Activated CD4-positive, alpha-beta T cell treated with anti-CD3 and anti-CD28 coated beads for 36 hours (primary cell): Measurements from ENCODE around the gene SPTB. TPM values are rescaled to one million over a fixed set of nuclear protein-coding genes. Genes with fewer than 3 reads are reported as not detected.

Source experiments
- ATAC-seq: fragments of 200-7000 bp; cut with Tn5 transposase; one replicate; pipeline ENCODE4 v1.10.0; 2021; ENCODE audit warnings: mild to moderate bottlenecking, moderate library complexity
- CTCF ChIA-PET: fragments of 350-600 bp; sonication (Branson Sonifier 250); formaldehyde crosslinking; loops from one replicate; lab custom pipeline; 2021; ENCODE audit warnings: antibody characterized with exemption; lab: Charles Lee
- POLR2A ChIA-PET: fragments of 350-600 bp; sonication (Branson Sonifier 250); formaldehyde crosslinking; loops from one replicate; lab custom pipeline; 2021; ENCODE audit warnings: antibody characterized with exemption, inconsistent platforms; lab: Charles Lee
- DNase-seq: peaks from one replicate; pipeline ENCODE4 v3.0.0-alpha.2; 2020
- H3K27ac Mint-ChIP-seq: one replicate; pipeline ENCODE4 v1.8.0; 2021; ENCODE audit warnings: mixed read lengths
- H3K27me3 Mint-ChIP-seq: one replicate; pipeline ENCODE4 v1.8.0; 2021; ENCODE audit warnings: mixed read lengths
- H3K36me3 Mint-ChIP-seq: one replicate; pipeline ENCODE4 v1.8.0; 2021; ENCODE audit warnings: low read depth, mixed read lengths
- H3K4me1 Mint-ChIP-seq: one replicate; pipeline ENCODE4 v1.8.0; 2021; ENCODE audit warnings: mixed read lengths
- H3K4me3 Mint-ChIP-seq: one replicate; pipeline ENCODE4 v1.8.0; 2021; ENCODE audit warnings: mild to moderate bottlenecking, moderate library complexity, mixed read lengths
- H3K9me3 Mint-ChIP-seq: one replicate; pipeline ENCODE4 v1.8.0; 2021; ENCODE audit warnings: low read depth, mixed read lengths
- intact Hi-C, 2 experiments: fragments of 100-400 bp; cut with DNase I in 1 of 2; cut with micrococcal nuclease in 1 of 2; formaldehyde crosslinking; loops; one replicate each; pipeline versions ENCODE4 v1.14.2 to v1.15.1; 2022 to 2024; cut with DNase I, micrococcal nuclease
- total RNA-seq, 2 experiments: library from RNA; stranded (reverse); gene quantifications; one replicate each; pipeline ENCODE4 v1.2.3, GENCODE V29; 2021

SPTB gene
- total RNA-seq, 2 experiments from 2014 or later, result 0.32 to 0.60 TPM

DNA sequence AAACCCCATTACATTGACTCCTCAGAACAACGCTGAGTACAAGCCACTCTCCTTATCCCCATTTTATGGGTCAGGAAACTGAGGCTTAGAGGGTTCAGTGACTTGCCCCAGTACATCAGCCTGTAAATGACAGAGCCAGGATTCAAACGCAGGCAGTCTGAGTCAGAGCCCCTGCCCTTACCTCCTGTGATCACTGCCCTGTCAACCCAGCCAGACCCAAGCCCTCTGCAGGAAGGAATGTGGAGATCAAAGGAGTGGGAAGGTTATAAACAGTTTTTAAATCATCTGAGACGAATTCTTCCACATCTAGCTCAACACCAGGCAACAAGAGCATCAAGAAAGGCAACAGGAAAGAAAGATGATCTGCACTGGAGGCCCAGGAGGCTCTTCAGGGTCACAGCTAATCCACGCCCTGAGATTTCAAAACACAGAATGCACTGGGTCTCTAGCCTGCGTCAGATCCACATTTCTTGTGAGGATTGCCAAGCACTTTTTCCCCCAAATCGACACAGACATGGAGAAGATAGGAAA lies 38.5 kb downstream of the SPTB start:
- POLR2A ChIA-PET, result no interaction called here
- H3K27me3 Mint-ChIP-seq, result peaks cover 33% of the 10 kb centered on the region
- no peak overlapping the region for H3K27ac Mint-ChIP-seq

DNA sequence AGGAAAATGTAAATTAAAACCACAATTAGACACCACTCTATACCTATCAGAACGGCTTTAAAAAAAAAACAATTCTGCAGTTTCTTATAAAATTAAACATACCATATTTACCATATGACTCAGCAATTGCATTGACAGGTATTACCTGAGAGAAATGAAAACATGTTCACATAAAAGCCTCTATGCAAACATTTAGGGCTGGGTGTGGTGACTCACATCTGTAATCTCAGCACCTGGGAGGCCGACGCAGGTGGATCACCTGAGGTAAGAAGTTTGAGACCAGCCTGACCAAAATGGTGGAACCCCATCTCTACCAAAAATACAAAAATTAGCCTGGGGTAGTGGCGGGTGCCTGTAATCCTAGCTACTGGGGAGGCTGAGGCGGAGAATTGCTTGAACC lies 41.1 kb downstream of the SPTB start:
- no peak overlapping the region for H3K27ac Mint-ChIP-seq
- DNase-seq (no peak), ATAC-seq (no peak)
- no peaks in the 10 kb centered on the region for H3K9me3 Mint-ChIP-seq
- H3K4me1 Mint-ChIP-seq, result no peaks in the 10 kb centered on the region
- no peak overlapping the region for H3K4me3 Mint-ChIP-seq
- ChIA-PET POLR2A (no interaction called here), CTCF (interaction anchor here (1.8 kb wide), 1 partner anchor 16 kb away, joined by 7 read pairs; no protein-coding TSS in a partner anchor)
- H3K27me3 Mint-ChIP-seq, result peaks cover 21% of the 10 kb centered on the region
- intact Hi-C loops, result no loop called here
- no peaks in the 10 kb centered on the region for H3K36me3 Mint-ChIP-seq

More for the DNA sequence above, 38.5 kb downstream of the SPTB start:
- H3K4me1 Mint-ChIP-seq, result no peaks in the 10 kb centered on the region
- no peak overlapping the region for H3K4me3 Mint-ChIP-seq
- no peaks in the 10 kb centered on the region for H3K36me3 Mint-ChIP-seq
- no peaks in the 10 kb centered on the region for H3K9me3 Mint-ChIP-seq
- DNase-seq (no peak), ATAC-seq (no peak)
- CTCF ChIA-PET, result interaction anchor here (0.6 to 2.1 kb wide), 3 partner anchors 10 to 476 kb away, joined by 3 to 6 read pairs (median 3); no protein-coding TSS in a partner anchor
- intact Hi-C loops, result no loop called here

DNA sequence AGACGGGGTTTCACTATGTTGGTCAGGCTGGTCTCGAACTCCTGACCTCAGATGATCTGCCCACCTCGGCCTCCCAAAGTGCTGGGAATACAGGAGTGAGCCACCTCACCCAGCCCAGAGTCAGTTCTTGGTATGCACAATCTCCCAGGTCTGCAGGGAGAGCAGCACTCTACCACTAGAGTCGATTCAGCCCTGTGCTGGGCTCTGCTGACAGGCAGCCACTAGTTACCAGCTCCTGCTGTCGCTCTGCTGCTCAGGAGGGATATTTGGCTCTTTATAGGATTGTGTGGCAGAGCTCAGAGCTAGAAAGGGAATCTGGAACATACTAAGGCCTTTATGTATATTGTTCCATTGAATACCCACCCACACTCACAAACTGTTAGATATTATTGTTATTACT lies 44.3 kb downstream of the SPTB start:
- Mint-ChIP-seq H3K4me1 (no peaks in the 10 kb centered on the region), H3K36me3 (no peaks in the 10 kb centered on the region), H3K27ac (no peak overlapping the region), H3K4me3 (no peak overlapping the region), H3K27me3 (peaks cover 15% of the 10 kb centered on the region), H3K9me3 (no peaks in the 10 kb centered on the region)
- intact Hi-C loops, result no loop called here
- ATAC-seq (no peak), DNase-seq (no peak)
- ChIA-PET CTCF (interaction anchor here (1.4 to 1.9 kb wide), 2 partner anchors 12 to 13 kb away, joined by 6 to 10 read pairs; no protein-coding TSS in a partner anchor), POLR2A (interaction anchor here (0.6 kb wide), 1 partner anchor 23 kb away, joined by 3 read pairs; no protein-coding TSS in a partner anchor)

DNA sequence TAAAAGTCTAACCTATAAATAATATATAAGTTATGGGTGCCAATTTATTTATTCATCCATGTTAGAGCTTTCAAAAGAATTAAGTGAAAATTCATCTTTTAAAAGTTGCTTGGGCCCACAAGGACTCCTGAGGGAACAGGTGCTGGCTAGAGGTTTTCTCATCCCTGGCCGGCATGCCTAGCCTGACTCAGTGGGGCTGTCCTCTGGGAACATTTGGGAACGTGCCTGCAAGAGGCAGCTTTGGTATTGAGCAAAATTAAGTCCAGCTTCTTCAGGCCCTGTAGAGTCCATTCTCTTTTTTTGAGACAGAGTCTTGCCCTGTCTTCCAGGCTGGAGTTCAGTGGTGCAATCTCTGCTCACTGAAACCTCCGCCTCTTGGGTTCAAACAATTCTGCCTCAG lies 44.7 kb downstream of the SPTB start:
- Mint-ChIP-seq H3K36me3 (no peaks in the 10 kb centered on the region), H3K4me3 (no peak overlapping the region), H3K27ac (no peak overlapping the region), H3K27me3 (peaks cover 15% of the 10 kb centered on the region), H3K9me3 (no peaks in the 10 kb centered on the region), H3K4me1 (no peaks in the 10 kb centered on the region)
- CTCF ChIA-PET, result interaction anchor here (1.4 to 1.9 kb wide), 2 partner anchors 11 to 13 kb away, joined by 6 to 10 read pairs; no protein-coding TSS in a partner anchor
- POLR2A ChIA-PET, result no interaction called here
- ATAC-seq (no peak), DNase-seq (no peak)
- intact Hi-C loops, result no loop called here

DNA sequence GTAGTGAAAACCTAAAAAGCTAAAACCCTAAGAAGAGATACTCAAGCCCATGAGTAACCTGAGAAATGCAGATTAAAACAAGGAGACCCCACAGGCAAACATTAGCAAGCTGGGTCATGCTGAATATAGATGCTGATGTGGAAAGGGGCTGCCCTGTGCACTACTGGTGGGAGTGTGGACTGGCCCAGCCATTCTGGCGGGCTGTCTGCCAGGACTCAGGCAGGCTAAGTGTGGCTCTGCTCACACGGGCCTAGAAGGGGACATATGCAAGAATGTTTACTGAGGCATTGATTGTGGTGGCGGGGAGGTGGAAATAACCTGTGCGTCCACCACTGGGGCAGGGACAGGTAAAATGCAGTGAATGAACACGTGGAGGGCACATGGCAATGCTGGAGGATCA lies 48.3 kb downstream of the SPTB start:
- POLR2A ChIA-PET, result no interaction called here
- CTCF ChIA-PET, result interaction anchor here (0.6 to 1.3 kb wide), 3 partner anchors 60 to 67 kb away, joined by 3 to 5 read pairs (median 3); no protein-coding TSS in a partner anchor

DNA sequence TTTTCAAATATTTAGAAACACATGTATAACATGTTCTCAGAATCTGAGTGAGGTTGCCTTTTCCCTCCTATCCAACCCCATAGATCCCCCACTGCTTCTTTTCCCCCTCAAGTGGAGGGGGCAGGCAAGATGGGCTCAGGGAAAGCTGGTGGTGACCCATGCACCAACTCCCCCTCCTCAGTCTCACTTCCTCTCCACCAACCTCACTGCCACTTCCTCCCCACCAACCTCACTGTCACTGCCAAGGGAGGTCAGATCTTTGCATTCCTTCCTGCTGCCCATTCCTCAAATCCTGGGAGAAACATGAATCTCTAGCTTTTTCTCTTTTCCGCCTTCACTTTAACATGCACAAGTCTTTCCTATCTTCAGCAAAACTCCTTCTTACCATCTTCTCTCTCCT lies 48.7 kb downstream of the SPTB start:
- no peaks in the 10 kb centered on the region for H3K36me3 Mint-ChIP-seq
- H3K9me3 Mint-ChIP-seq, result no peaks in the 10 kb centered on the region
- H3K4me1 Mint-ChIP-seq, result no peaks in the 10 kb centered on the region
- ATAC-seq (no peak), DNase-seq (no peak)
- H3K27ac Mint-ChIP-seq, result no peak overlapping the region
- POLR2A ChIA-PET, result no interaction called here
- H3K4me3 Mint-ChIP-seq, result no peak overlapping the region
- H3K27me3 Mint-ChIP-seq, result no peaks in the 10 kb centered on the region
- intact Hi-C loops, result no loop called here
- CTCF ChIA-PET, result interaction anchor here (1.3 kb wide), 1 partner anchor 66 kb away, joined by 3 read pairs; no protein-coding TSS in a partner anchor

More for the DNA sequence above, 48.3 kb downstream of the SPTB start:
- Mint-ChIP-seq H3K4me3 (no peak overlapping the region), H3K27ac (no peak overlapping the region), H3K36me3 (no peaks in the 10 kb centered on the region), H3K4me1 (no peaks in the 10 kb centered on the region), H3K9me3 (no peaks in the 10 kb centered on the region), H3K27me3 (peaks cover 1% of the 10 kb centered on the region)
- intact Hi-C loops, result no loop called here
- DNase-seq, result no peak
- ATAC-seq, result no peak

DNA sequence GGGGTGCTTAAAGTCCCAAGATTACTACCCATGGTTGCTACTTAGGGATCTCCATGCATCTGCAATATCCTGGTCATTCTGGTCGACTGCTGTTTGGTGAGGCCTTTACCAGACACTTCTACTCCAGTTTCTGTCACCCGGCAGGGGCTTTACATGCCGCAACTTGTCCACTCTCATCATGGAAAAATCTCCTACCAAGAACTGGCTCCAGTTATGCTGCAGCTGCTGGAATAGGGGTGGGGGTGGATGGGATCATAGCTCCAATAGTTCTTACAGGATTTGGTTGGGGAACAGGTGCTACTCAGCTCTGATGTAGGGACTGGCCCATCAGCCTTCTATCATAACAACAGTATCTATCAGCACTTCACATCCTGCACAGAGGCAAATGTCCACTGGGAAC lies 51.6 kb downstream of the SPTB start:
- POLR2A ChIA-PET, result no interaction called here
- no peaks in the 10 kb centered on the region for H3K4me1 Mint-ChIP-seq
- intact Hi-C loops, result no loop called here

DNA sequence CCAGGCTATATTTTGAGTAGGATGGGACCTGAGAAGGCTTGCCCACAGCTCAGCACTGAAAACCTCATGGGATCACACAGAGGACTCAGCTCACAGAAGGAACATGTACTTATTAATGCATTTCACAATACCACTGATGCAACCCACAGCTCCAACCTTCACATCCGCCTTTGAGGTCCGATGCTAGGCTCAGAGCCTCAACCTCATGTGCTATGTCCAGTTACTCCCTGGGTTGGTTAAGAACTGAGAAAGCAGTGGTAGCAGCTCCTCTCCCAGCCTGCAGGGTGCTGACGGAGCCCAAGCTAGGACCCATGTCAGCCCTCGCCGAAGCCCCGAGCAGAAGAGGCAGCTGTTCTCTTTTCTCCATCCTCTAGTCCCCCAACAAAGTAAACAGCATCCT lies 52.9 kb downstream of the SPTB start:
- no peaks in the 10 kb centered on the region for H3K36me3 Mint-ChIP-seq
- POLR2A ChIA-PET, result no interaction called here
- CTCF ChIA-PET, result interaction anchor here (1.4 to 2.4 kb wide), 2 partner anchors 64 to 65 kb away, joined by 4 to 13 read pairs; no protein-coding TSS in a partner anchor
- no peaks in the 10 kb centered on the region for H3K9me3 Mint-ChIP-seq
- DNase-seq (no peak), ATAC-seq (no peak)
- peaks cover 5% of the 10 kb centered on the region for H3K27me3 Mint-ChIP-seq
- H3K27ac Mint-ChIP-seq, result no peak overlapping the region
- intact Hi-C loops, result no loop called here
- no peaks in the 10 kb centered on the region for H3K4me1 Mint-ChIP-seq
- no peak overlapping the region for H3K4me3 Mint-ChIP-seq

More for the DNA sequence above, 51.6 kb downstream of the SPTB start:
- CTCF ChIA-PET, result interaction anchor here (2.4 kb wide), 1 partner anchor 64 kb away, joined by 13 read pairs; no protein-coding TSS in a partner anchor
- DNase-seq, result no peak
- no peaks in the 10 kb centered on the region for H3K9me3 Mint-ChIP-seq
- H3K27ac Mint-ChIP-seq, result no peak overlapping the region
- no peaks in the 10 kb centered on the region for H3K36me3 Mint-ChIP-seq
- ATAC-seq, result no peak
- no peak overlapping the region for H3K4me3 Mint-ChIP-seq
- H3K27me3 Mint-ChIP-seq, result peaks cover 4% of the 10 kb centered on the region

DNA sequence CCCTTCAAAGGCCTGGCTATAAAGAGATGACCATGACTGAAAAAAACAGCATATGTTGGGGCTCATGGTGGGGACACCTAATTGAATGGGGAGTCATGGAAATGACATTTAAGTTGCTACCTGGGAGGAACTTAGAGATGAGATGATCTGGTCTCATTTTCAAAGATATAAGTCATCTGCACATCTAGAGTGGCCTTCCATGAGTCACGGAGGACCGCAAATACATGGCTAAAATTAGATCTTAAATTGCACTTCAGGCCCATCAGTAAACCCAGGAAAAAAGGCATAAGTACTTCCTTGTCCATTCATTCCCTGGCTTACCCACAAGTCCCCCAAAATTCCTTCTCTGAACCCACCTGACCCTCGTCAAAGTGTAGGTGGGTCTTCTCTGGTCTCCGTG lies 53.4 kb downstream of the SPTB start:
- intact Hi-C loops, result no loop called here
- no peaks in the 10 kb centered on the region for H3K36me3 Mint-ChIP-seq
- H3K27me3 Mint-ChIP-seq, result peaks cover 5% of the 10 kb centered on the region
- CTCF ChIA-PET, result interaction anchor here (0.6 to 2.4 kb wide), 4 partner anchors 64 to 156 kb away, joined by 3 to 13 read pairs (median 4); no protein-coding TSS in a partner anchor
- no peaks in the 10 kb centered on the region for H3K4me1 Mint-ChIP-seq
- H3K9me3 Mint-ChIP-seq, result no peaks in the 10 kb centered on the region
- DNase-seq (no peak), ATAC-seq (no peak)
- no peak overlapping the region for H3K27ac Mint-ChIP-seq
- no peak overlapping the region for H3K4me3 Mint-ChIP-seq
- POLR2A ChIA-PET, result no interaction called here

DNA sequence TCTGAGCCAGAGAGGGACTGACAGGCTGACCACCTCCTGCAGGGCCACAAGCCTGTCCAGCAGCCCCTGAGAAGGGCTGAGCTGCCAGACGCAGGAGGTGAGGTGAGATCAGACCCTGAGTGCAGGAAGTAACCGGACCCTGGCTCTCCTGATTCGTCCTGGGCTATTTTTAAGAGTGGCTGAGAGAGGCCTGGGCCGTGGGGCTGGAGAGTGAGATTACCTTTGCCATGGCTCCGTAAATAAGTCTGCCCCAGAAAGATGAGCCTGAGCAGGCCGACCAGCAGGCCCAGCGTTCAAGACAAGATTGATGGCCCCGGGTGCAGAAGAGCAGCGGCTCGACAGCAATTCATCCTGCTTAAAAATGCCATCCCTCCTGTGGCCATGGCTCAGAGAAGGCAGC lies 54.2 kb downstream of the SPTB start:
- H3K4me3 Mint-ChIP-seq, result no peak overlapping the region
- no peaks in the 10 kb centered on the region for H3K9me3 Mint-ChIP-seq
- ATAC-seq (no peak), DNase-seq (no peak)
- CTCF ChIA-PET, result interaction anchor here (0.6 to 3.4 kb wide), 5 partner anchors 9 to 157 kb away, joined by 3 to 154 read pairs (median 4); no protein-coding TSS in a partner anchor
- intact Hi-C loops, result no loop called here
- POLR2A ChIA-PET, result no interaction called here
- no peaks in the 10 kb centered on the region for H3K4me1 Mint-ChIP-seq
- no peaks in the 10 kb centered on the region for H3K36me3 Mint-ChIP-seq
- peaks cover 7% of the 10 kb centered on the region for H3K27me3 Mint-ChIP-seq
- H3K27ac Mint-ChIP-seq, result no peak overlapping the region

DNA sequence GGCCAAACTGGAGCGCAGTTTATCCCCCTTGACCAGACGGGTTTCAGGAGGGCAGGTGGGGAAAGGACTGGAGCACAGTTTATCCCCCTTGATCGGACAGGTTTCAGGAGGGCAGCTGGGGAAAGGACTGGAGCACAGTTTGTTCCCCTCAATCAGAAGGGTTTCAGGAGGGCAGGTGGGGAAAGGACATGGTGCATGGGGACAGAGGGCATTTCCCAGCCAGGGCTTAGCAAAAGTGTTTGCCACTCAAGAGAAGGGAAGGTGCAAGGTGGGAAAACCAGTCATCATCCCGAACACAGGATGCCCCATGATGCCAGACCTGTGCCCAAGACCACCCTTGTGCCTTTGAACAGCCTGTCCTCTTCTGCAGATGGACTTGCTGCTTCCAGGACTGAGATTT lies 54.7 kb downstream of the SPTB start:
- H3K4me3 Mint-ChIP-seq, result no peak overlapping the region
- CTCF ChIA-PET, result interaction anchor here (0.7 to 3.4 kb wide), 2 partner anchors 8 to 66 kb away, joined by 4 to 154 read pairs; no protein-coding TSS in a partner anchor
- ATAC-seq (no peak), DNase-seq (no peak)
- H3K36me3 Mint-ChIP-seq, result no peaks in the 10 kb centered on the region
- no peaks in the 10 kb centered on the region for H3K9me3 Mint-ChIP-seq
- POLR2A ChIA-PET, result no interaction called here
- H3K27me3 Mint-ChIP-seq, result peaks cover 7% of the 10 kb centered on the region
- H3K4me1 Mint-ChIP-seq, result no peaks in the 10 kb centered on the region
- intact Hi-C loops, result no loop called here
- H3K27ac Mint-ChIP-seq, result no peak overlapping the region

DNA sequence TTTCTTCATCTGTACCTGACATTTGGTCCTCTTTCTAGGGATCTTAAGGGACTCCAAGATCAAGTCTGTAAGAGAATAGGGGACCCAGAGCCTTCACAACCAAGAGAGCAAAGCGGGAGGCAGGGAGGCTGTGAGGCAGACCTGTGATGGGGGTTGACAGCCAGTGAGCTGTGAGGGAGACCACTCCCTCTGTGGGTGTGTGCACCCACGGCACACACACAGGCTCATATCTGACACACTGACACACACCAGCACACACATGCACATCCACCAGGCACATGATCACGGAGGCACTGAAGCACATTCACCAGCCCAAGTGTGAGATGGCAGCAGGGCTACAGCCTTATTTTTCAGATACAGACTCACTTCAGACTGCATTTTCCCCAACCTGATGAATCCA lies 55.2 kb downstream of the SPTB start:
- POLR2A ChIA-PET, result no interaction called here
- H3K36me3 Mint-ChIP-seq, result no peaks in the 10 kb centered on the region
- peaks cover 7% of the 10 kb centered on the region for H3K27me3 Mint-ChIP-seq
- intact Hi-C loops, result loop anchor here (5.0 kb wide), 1 partner anchor 68 kb away; no protein-coding TSS in a partner anchor
- no peak overlapping the region for H3K4me3 Mint-ChIP-seq
- no peak for DNase-seq
- CTCF ChIA-PET, result interaction anchor here (0.9 to 3.4 kb wide), 12 partner anchors 9 to 160 kb away, joined by 3 to 154 read pairs (median 5); no protein-coding TSS in a partner anchor
- ATAC-seq, result no peak
- H3K4me1 Mint-ChIP-seq, result no peaks in the 10 kb centered on the region
- no peaks in the 10 kb centered on the region for H3K9me3 Mint-ChIP-seq
- no peak overlapping the region for H3K27ac Mint-ChIP-seq
